Karpas-422 (cell line): ENCODE measurements around the gene CEP95. TPM values are rescaled to one million over a fixed set of nuclear protein-coding genes. Genes with fewer than 3 reads are reported as not detected.

Experiments
- DNase-seq: peaks from one replicate; pipeline ENCODE4 v3.0.0-alpha.2; 2015
- H2AFZ ChIP-seq: fragments of 200-600 bp; sonication (generic); 2 replicates; pipeline ENCODE4 v1.6.1; 2014; ENCODE audit warnings: antibody characterized with exemption, low read length, mixed read lengths
- H3K27ac ChIP-seq: fragments of 200-600 bp; sonication (generic); 2 replicates; pipeline ENCODE4 v1.5.1; 2014; ENCODE audit warnings: mild to moderate bottlenecking, low read length, moderate library complexity
- H3K27me3 ChIP-seq: fragments of 200-600 bp; sonication (generic); 2 replicates; pipeline ENCODE4 v1.6.1; 2014; ENCODE audit warnings: low read length, mixed read lengths
- H3K36me3 ChIP-seq: fragments of 200-600 bp; sonication (generic); 2 replicates; pipeline ENCODE4 v1.6.1; 2014; ENCODE audit warnings: low read length, mixed read lengths; ENCODE audit not compliant: insufficient read depth
- H3K4me1 ChIP-seq: fragments of 200-600 bp; sonication (generic); 2 replicates; pipeline ENCODE4 v1.6.1; 2014; ENCODE audit warnings: mild to moderate bottlenecking, low read length, mixed read lengths
- H3K4me2 ChIP-seq: fragments of 200-600 bp; sonication (generic); 2 replicates; pipeline ENCODE4 v1.6.1; 2014; ENCODE audit warnings: low read length, low read depth, mild to moderate bottlenecking; ENCODE audit not compliant: poor library complexity, severe bottlenecking
- H3K4me3 ChIP-seq: fragments of 200-600 bp; sonication (generic); 2 replicates; pipeline ENCODE4 v1.5.1; 2014; ENCODE audit warnings: mild to moderate bottlenecking, antibody characterized with exemption, low read length, mixed read lengths
- H3K79me2 ChIP-seq: fragments of 200-600 bp; sonication (generic); 2 replicates; pipeline ENCODE4 v1.6.1; 2014; ENCODE audit warnings: mild to moderate bottlenecking, low read length, mixed read lengths
- H3K9ac ChIP-seq: fragments of 200-600 bp; sonication (generic); 2 replicates; pipeline ENCODE4 v1.6.0; 2014; ENCODE audit warnings: low read length
- H3K9me2 ChIP-seq: fragments of 200-600 bp; sonication (generic), shearing (Covaris generic); replicated peaks from 2 replicates; pipeline ENCODE4 v1.6.0; 2014; ENCODE audit warnings: mild to moderate bottlenecking, low read length, moderate library complexity; ENCODE audit not compliant: insufficient read depth
- H3K9me3 ChIP-seq: fragments of 300-700, 200-600 bp; sonication (generic); 2 replicates; pipeline ENCODE4 v1.6.1; 2014; ENCODE audit warnings: low read length, mixed read lengths
- H4K20me1 ChIP-seq: fragments of 200-600 bp; sonication (generic); 2 replicates; pipeline ENCODE4 v1.6.1; 2014; ENCODE audit warnings: mild to moderate bottlenecking, antibody characterized with exemption, low read length, low read depth; ENCODE audit not compliant: insufficient read depth
- total RNA-seq: library from RNA; depleted of rRNA; stranded (reverse); fragments of >200 nt; shearing (Covaris generic); gene quantifications from 2 replicates; pipeline ENCODE4 v1.2.3, GENCODE V29; 2014; ENCODE audit warnings: low replicate concordance

Gene CEP95
- total RNA-seq, 1 experiment from 2014 or later = 62.1 TPM

DNA sequence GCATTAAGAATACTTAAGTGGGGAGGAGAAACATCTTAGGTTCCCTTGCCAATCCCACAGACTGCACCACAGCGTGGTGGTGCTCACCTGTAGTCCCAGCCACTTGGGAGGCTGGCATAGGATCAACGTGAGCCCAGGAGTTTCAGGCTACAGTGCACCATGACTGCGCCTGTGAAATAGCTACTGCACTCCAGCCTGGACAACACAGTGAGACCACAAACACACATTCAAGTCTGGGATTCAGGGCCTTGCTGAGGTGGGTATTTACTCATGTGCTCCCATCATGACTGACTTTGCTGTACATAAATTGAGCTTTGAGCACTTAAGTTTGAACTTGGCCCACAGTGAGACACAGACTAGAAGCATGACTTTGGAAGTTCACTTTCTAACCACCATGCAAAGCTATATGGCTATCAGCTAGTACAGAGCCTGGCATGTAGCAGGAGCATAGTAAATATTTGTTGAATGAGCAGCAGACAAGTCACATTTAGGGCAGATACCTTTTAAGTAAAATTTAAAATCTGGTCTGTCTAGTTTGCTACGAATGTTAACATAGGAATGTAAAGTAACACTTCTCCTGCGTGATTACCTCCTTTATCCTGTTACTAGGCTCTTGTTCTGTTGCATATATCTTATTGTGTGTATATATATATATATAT lies 33.5 kb downstream of the CEP95 start:
- no peaks in the 10 kb centered on the region for H4K20me1 ChIP-seq
- H3K4me3 ChIP-seq = no peak overlapping the region
- H3K9me3 ChIP-seq = no peaks in the 10 kb centered on the region
- H3K27me3 ChIP-seq = no peaks in the 10 kb centered on the region
- peaks cover 36% of the 10 kb centered on the region; the same call in 1 of the 2 replicates for H3K36me3 ChIP-seq
- H3K9ac ChIP-seq = no peak overlapping the region
- H3K9me2 ChIP-seq = no peaks in the 10 kb centered on the region
- H3K79me2 ChIP-seq = no peaks in the 10 kb centered on the region
- H3K27ac ChIP-seq = no peak overlapping the region
- H2AFZ ChIP-seq = no peak overlapping the region
- no peak for DNase-seq
- no peaks in the 10 kb centered on the region for H3K4me1 ChIP-seq
- H3K4me2 ChIP-seq = no peak overlapping the region

DNA sequence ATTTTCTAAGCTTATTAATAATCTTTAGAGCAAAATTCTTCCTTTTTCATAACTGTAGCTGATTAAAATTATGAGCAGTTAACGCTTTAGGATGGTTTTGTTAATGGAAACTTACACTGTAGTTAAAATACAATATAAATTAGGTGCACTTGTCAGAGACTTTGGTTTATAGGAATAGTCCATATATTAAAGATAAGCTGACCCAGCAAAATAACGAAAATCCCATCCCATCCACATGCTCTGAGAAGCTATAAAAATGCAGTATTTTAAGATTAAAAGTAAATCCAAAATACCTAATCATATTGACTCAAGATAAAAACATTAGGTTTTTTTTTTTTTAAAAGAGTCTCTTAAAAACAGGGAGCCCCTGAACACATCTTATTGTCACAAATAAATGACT lies 38.0 kb downstream of the CEP95 start:
- no peaks in the 10 kb centered on the region for H3K9me3 ChIP-seq
- H4K20me1 ChIP-seq = no peaks in the 10 kb centered on the region
- H3K4me1 ChIP-seq = no peaks in the 10 kb centered on the region
- H3K27ac ChIP-seq = no peak overlapping the region
- H3K9me2 ChIP-seq = no peaks in the 10 kb centered on the region
- no peaks in the 10 kb centered on the region for H3K79me2 ChIP-seq
- DNase-seq = no peak
- H3K4me2 ChIP-seq = no peak overlapping the region
- H3K36me3 ChIP-seq = peaks cover 11% of the 10 kb centered on the region; the same call in 1 of the 2 replicates
- no peak overlapping the region for H2AFZ ChIP-seq
- H3K4me3 ChIP-seq = no peak overlapping the region
- H3K9ac ChIP-seq = no peak overlapping the region
- no peaks in the 10 kb centered on the region for H3K27me3 ChIP-seq

DNA sequence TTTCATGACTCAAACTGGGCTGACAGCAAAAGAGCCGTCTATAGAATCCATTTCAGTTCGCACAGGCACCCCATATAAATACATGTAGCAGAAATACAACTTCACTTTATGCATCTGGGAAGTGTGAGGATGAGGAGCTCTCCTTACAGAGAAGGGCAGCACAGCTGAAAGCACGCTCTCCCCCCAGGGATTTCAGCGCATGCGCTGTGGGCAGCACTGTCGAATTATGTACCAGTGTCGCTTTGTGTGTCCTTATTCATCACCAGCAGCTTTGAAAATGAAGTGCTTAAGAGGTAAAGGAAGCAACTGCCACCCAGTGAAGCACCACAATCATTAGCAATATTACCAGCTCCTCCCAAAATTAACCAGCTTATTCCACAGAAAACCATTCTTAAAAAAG lies 39.9 kb downstream of the CEP95 start:
- H3K9me2 ChIP-seq = no peaks in the 10 kb centered on the region
- no peak overlapping the region for H3K4me3 ChIP-seq
- H3K9ac ChIP-seq = no peak overlapping the region
- H3K27ac ChIP-seq = no peak overlapping the region
- no peaks in the 10 kb centered on the region for H3K4me1 ChIP-seq
- H3K36me3 ChIP-seq = peaks cover 4% of the 10 kb centered on the region; the same call in 1 of the 2 replicates
- no peak overlapping the region for H3K4me2 ChIP-seq
- no peaks in the 10 kb centered on the region for H3K27me3 ChIP-seq
- DNase-seq = no peak
- H3K9me3 ChIP-seq = no peaks in the 10 kb centered on the region
- no peaks in the 10 kb centered on the region for H3K79me2 ChIP-seq
- no peaks in the 10 kb centered on the region for H4K20me1 ChIP-seq
- no peak overlapping the region for H2AFZ ChIP-seq

GRCh38 chr17:64547319-64547718 lies 40.5 kb downstream of the CEP95 start:
- Histone ChIP-seq H3K79me2 (no peaks in the 10 kb centered on the region), H4K20me1 (no peaks in the 10 kb centered on the region), H3K36me3 (no peaks in the 10 kb centered on the region), H3K9me2 (no peaks in the 10 kb centered on the region), H2AFZ (no peak overlapping the region), H3K9me3 (no peaks in the 10 kb centered on the region), H3K4me1 (peaks cover 3% of the 10 kb centered on the region; the same call in 1 of the 2 replicates), H3K9ac (no peak overlapping the region), H3K4me3 (no peak overlapping the region), H3K4me2 (no peak overlapping the region), H3K27me3 (no peaks in the 10 kb centered on the region), H3K27ac (no peak overlapping the region)
- no peak for DNase-seq

DNA sequence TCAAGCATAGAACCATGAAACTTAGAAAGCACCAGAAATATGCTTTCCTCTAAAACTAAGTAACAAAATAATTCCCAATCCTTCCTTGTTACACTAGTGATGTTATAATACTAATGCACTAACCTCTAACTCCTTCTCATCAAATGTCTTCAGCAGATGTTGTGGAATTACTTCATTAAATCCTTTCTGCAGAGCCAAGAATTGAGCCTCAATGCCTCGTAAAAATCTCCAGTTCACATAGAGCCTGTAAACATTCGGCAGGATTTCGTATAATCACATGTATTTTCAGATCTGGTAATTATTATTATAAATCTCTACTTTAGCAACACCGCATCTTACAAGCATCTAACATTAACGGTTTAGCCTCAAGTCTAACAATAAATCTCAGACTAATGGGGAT lies 44.7 kb downstream of the CEP95 start:
- H3K79me2 ChIP-seq = no peaks in the 10 kb centered on the region
- H3K4me1 ChIP-seq = peaks cover 3% of the 10 kb centered on the region; the same call in 1 of the 2 replicates
- no peaks in the 10 kb centered on the region for H3K9me2 ChIP-seq
- no peaks in the 10 kb centered on the region for H3K36me3 ChIP-seq
- no peaks in the 10 kb centered on the region for H3K9me3 ChIP-seq
- H3K4me2 ChIP-seq = no peak overlapping the region
- no peak for DNase-seq
- H3K4me3 ChIP-seq = no peak overlapping the region
- H2AFZ ChIP-seq = no peak overlapping the region
- no peak overlapping the region for H3K9ac ChIP-seq
- no peak overlapping the region for H3K27ac ChIP-seq
- no peaks in the 10 kb centered on the region for H4K20me1 ChIP-seq
- no peaks in the 10 kb centered on the region for H3K27me3 ChIP-seq

- H3K9me2 ChIP-seq = no peaks in the 10 kb centered on the region
- H3K4me3 ChIP-seq = no peak overlapping the region
- H3K4me2 ChIP-seq = no peak overlapping the region
- DNase-seq = no peak
- no peaks in the 10 kb centered on the region for H4K20me1 ChIP-seq
- H3K27me3 ChIP-seq = no peaks in the 10 kb centered on the region
- H3K79me2 ChIP-seq = no peaks in the 10 kb centered on the region
- peaks cover 3% of the 10 kb centered on the region; the same call in 1 of the 2 replicates for H3K4me1 ChIP-seq
- no peak overlapping the region for H2AFZ ChIP-seq
- no peak overlapping the region for H3K27ac ChIP-seq
- H3K9ac ChIP-seq = no peak overlapping the region
- no peaks in the 10 kb centered on the region for H3K36me3 ChIP-seq
- no peaks in the 10 kb centered on the region for H3K9me3 ChIP-seq
Measured at GRCh38 chr17:64554028-64554637, 47.4 kb downstream of the CEP95 start.

DNA sequence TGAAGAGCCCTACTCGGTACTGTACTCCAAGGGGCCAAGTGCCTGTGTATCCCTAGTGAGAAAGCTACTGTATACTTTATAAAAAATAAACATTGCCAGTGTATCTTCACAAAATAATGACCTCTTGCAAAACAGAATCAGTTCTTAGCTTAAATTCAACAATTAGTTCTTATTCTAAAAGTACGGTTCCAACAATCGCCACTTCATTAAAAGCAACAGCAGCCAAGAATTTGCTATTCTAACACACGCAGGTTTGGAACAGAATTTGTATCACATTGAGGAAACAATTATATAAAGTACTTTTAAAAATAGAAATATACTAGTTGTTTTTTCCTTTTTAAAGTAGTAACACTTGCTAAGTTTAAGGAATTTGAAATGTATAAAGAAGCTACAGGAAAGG lies 48.5 kb downstream of the CEP95 start:
- no peak overlapping the region for H2AFZ ChIP-seq
- H3K9ac ChIP-seq = no peak overlapping the region
- H3K27ac ChIP-seq = no peak overlapping the region
- H3K4me2 ChIP-seq = no peak overlapping the region
- no peaks in the 10 kb centered on the region for H3K9me3 ChIP-seq
- H3K79me2 ChIP-seq = no peaks in the 10 kb centered on the region
- no peaks in the 10 kb centered on the region for H3K36me3 ChIP-seq
- H3K4me1 ChIP-seq = peaks cover 3% of the 10 kb centered on the region; the same call in 1 of the 2 replicates
- no peaks in the 10 kb centered on the region for H3K27me3 ChIP-seq
- H4K20me1 ChIP-seq = no peaks in the 10 kb centered on the region
- H3K4me3 ChIP-seq = no peak overlapping the region
- DNase-seq = no peak
- no peaks in the 10 kb centered on the region for H3K9me2 ChIP-seq

DNA sequence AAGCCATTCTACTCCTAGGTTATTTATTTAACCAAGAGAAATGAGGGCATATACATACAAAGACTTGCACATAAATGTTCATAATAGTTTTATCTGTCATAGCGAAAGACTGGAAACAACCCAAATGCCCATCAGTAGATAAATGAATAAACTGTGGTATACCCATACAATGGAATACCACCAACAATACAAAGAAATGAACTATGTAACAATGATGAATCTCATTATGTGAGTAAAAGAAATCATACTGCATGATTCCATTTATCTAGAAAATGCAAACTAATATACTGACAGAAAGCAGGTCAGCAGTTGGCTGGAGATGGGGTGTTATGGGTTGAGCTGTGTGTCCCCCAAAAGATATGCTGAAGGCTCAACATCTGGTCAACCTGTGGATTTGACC lies 57.3 kb downstream of the CEP95 start:
- no peak overlapping the region for H3K27ac ChIP-seq
- no peaks in the 10 kb centered on the region for H4K20me1 ChIP-seq
- H3K9me3 ChIP-seq = no peaks in the 10 kb centered on the region
- no peak overlapping the region for H3K4me3 ChIP-seq
- H3K79me2 ChIP-seq = no peaks in the 10 kb centered on the region
- no peaks in the 10 kb centered on the region for H3K9me2 ChIP-seq
- DNase-seq = no peak
- no peaks in the 10 kb centered on the region for H3K36me3 ChIP-seq
- H3K4me1 ChIP-seq = no peaks in the 10 kb centered on the region
- no peaks in the 10 kb centered on the region for H3K27me3 ChIP-seq
- no peak overlapping the region for H3K4me2 ChIP-seq
- no peak overlapping the region for H2AFZ ChIP-seq
- no peak overlapping the region for H3K9ac ChIP-seq
